ENCODE measurements around the gene KCNQ5.
A peak's percentile ranks its signal among the peaks of the same experiment; 100 is the strongest.

Gene KCNQ5

GRCh38 chr6:72955666-72956065 lies 333.8 kb downstream of the KCNQ5 start:
- no peak overlapping the region for H3K4me3 ChIP-seq (ENCODE audit: low read depth, low read length, poor library complexity, severe bottlenecking)
- H3K36me3 ChIP-seq (ENCODE audit: insufficient read depth, low read length) = no peaks in the 10 kb centered on the region
- H3K9ac ChIP-seq (ENCODE audit: low read length) = no peak overlapping the region
- no peak overlapping the region for H2AFZ ChIP-seq (ENCODE audit: low read length)
- TF ChIP-seq EZH2 (IDR thresholded peaks at IDR 0.05; ENCODE audit: borderline replicate concordance, low read length) = no peak
- no peak for TF ChIP-seq CTCF (IDR thresholded peaks at IDR 0.05; ENCODE audit: low read length)
- no peaks in the 10 kb centered on the region for H3F3A ChIP-seq (ENCODE audit: insufficient read depth, low read length)
- no peaks in the 10 kb centered on the region for H3K9me3 ChIP-seq (ENCODE audit: low read length)
- no peak overlapping the region for H3K27ac ChIP-seq (ENCODE audit: low read depth, low read length, poor library complexity, severe bottlenecking)
- H3K79me2 ChIP-seq (ENCODE audit: insufficient read depth, low read length) = no peaks in the 10 kb centered on the region
- H4K20me1 ChIP-seq (ENCODE audit: insufficient read depth, low read length) = no peaks in the 10 kb centered on the region
- peaks cover 30% of the 10 kb centered on the region for H3K4me1 ChIP-seq (ENCODE audit: insufficient read depth, low read length, severe bottlenecking)
- H3K9me2 ChIP-seq (ENCODE audit: low read depth, low read length) = no peaks in the 10 kb centered on the region
- H3K27me3 ChIP-seq (ENCODE audit: insufficient read depth, low read length) = no peaks in the 10 kb centered on the region
- H3K4me2 ChIP-seq (ENCODE audit: low read length) = peak overlapping the region; percentile 17; the same call in 1 of the 2 replicates

GRCh38 chr6:72956272-72956671 lies 334.4 kb downstream of the KCNQ5 start:
- H3K27ac ChIP-seq (ENCODE audit: low read depth, low read length, poor library complexity, severe bottlenecking) = no peak overlapping the region
- TF ChIP-seq CTCF (IDR thresholded peaks at IDR 0.05; ENCODE audit: low read length) = no peak
- no peak for TF ChIP-seq EZH2 (IDR thresholded peaks at IDR 0.05; ENCODE audit: borderline replicate concordance, low read length)
- H4K20me1 ChIP-seq (ENCODE audit: insufficient read depth, low read length) = no peaks in the 10 kb centered on the region
- H3K9ac ChIP-seq (ENCODE audit: low read length) = no peak overlapping the region
- no peaks in the 10 kb centered on the region for H3K27me3 ChIP-seq (ENCODE audit: insufficient read depth, low read length)
- H3K9me2 ChIP-seq (ENCODE audit: low read depth, low read length) = no peaks in the 10 kb centered on the region
- H3K9me3 ChIP-seq (ENCODE audit: low read length) = no peaks in the 10 kb centered on the region
- H3K4me2 ChIP-seq (ENCODE audit: low read length) = no peak overlapping the region
- no peak overlapping the region for H2AFZ ChIP-seq (ENCODE audit: low read length)
- H3K4me3 ChIP-seq (ENCODE audit: low read depth, low read length, poor library complexity, severe bottlenecking) = no peak overlapping the region
- H3K36me3 ChIP-seq (ENCODE audit: insufficient read depth, low read length) = no peaks in the 10 kb centered on the region
- no peaks in the 10 kb centered on the region for H3F3A ChIP-seq (ENCODE audit: insufficient read depth, low read length)
- no peaks in the 10 kb centered on the region for H3K79me2 ChIP-seq (ENCODE audit: insufficient read depth, low read length)
- H3K4me1 ChIP-seq (ENCODE audit: insufficient read depth, low read length, severe bottlenecking) = peaks cover 30% of the 10 kb centered on the region

- Histone ChIP-seq H3K27ac (ENCODE audit: low read depth, low read length, poor library complexity, severe bottlenecking) (no peak overlapping the region), H3K9ac (ENCODE audit: low read length) (no peak overlapping the region), H3K4me3 (ENCODE audit: low read depth, low read length, poor library complexity, severe bottlenecking) (no peak overlapping the region), H3K9me2 (ENCODE audit: low read depth, low read length) (no peaks in the 10 kb centered on the region), H3F3A (ENCODE audit: insufficient read depth, low read length) (no peaks in the 10 kb centered on the region), H3K4me1 (ENCODE audit: insufficient read depth, low read length, severe bottlenecking) (peaks cover 14% of the 10 kb centered on the region), H3K79me2 (ENCODE audit: insufficient read depth, low read length) (no peaks in the 10 kb centered on the region), H3K4me2 (ENCODE audit: low read length) (no peak overlapping the region), H3K9me3 (ENCODE audit: low read length) (no peaks in the 10 kb centered on the region), H3K27me3 (ENCODE audit: insufficient read depth, low read length) (no peaks in the 10 kb centered on the region), H2AFZ (ENCODE audit: low read length) (no peak overlapping the region), H4K20me1 (ENCODE audit: insufficient read depth, low read length) (no peaks in the 10 kb centered on the region), H3K36me3 (ENCODE audit: insufficient read depth, low read length) (no peaks in the 10 kb centered on the region)
- TF ChIP-seq EZH2 (IDR thresholded peaks at IDR 0.05; ENCODE audit: borderline replicate concordance, low read length) = no peak
These were observed 338.0 kb downstream of the KCNQ5 start for GRCh38 chr6:72959821-72960220.

GRCh38 chr6:72963946-72964345 lies 342.1 kb downstream of the KCNQ5 start:
- Histone ChIP-seq H3K4me1 (ENCODE audit: insufficient read depth, low read length, severe bottlenecking) (no peaks in the 10 kb centered on the region), H2AFZ (ENCODE audit: low read length) (no peak overlapping the region), H3K9ac (ENCODE audit: low read length) (no peak overlapping the region), H3K4me3 (ENCODE audit: low read depth, low read length, poor library complexity, severe bottlenecking) (no peak overlapping the region), H3K9me3 (ENCODE audit: low read length) (no peaks in the 10 kb centered on the region), H3K4me2 (ENCODE audit: low read length) (no peak overlapping the region), H3K79me2 (ENCODE audit: insufficient read depth, low read length) (no peaks in the 10 kb centered on the region), H3F3A (ENCODE audit: insufficient read depth, low read length) (no peaks in the 10 kb centered on the region), H3K27ac (ENCODE audit: low read depth, low read length, poor library complexity, severe bottlenecking) (no peak overlapping the region), H3K27me3 (ENCODE audit: insufficient read depth, low read length) (no peaks in the 10 kb centered on the region), H3K36me3 (ENCODE audit: insufficient read depth, low read length) (no peaks in the 10 kb centered on the region), H3K9me2 (ENCODE audit: low read depth, low read length) (no peaks in the 10 kb centered on the region), H4K20me1 (ENCODE audit: insufficient read depth, low read length) (no peaks in the 10 kb centered on the region)
- TF ChIP-seq CTCF (IDR thresholded peaks at IDR 0.05; ENCODE audit: low read length) (no peak), EZH2 (IDR thresholded peaks at IDR 0.05; ENCODE audit: borderline replicate concordance, low read length) (no peak)
